ENCODE measurements around the gene GPS2. TPM values are rescaled to one million over a fixed set of nuclear protein-coding genes. Genes with fewer than 3 reads are reported as not detected.

The GPS2 gene
- total RNA-seq, 1 donor from 2014 or later, result 51.1 TPM

GRCh38 chr17:7307686-7308624 lies 7.2 kb downstream of the GPS2 start:
- no peak for DNase-seq (ENCODE audit: extremely low spot score in 2 of 2)
- H3K4me1 ChIP-seq, result peaks cover 50% of the 10 kb centered on the region
- H3K9me3 ChIP-seq, result no peaks in the 10 kb centered on the region
- peaks cover 3 to 36% of the 10 kb centered on the region in 2 donors for H3K36me3 ChIP-seq
- no peaks in the 10 kb centered on the region for H3K27me3 ChIP-seq
- TF ChIP-seq POLR2A (IDR thresholded peaks at IDR 0.05) (no peak), POLR2AphosphoS5 (IDR thresholded peaks at IDR 0.05; ENCODE audit: insufficient read depth in 1 of 2, low read depth in 1 of 2) (peak in 1 of 2 donors; percentile 47), CTCF (IDR thresholded peaks at IDR 0.05) (no peak)
- peak overlapping the region; percentile 74 to 83 for H3K4me3 ChIP-seq
- peak overlapping the region; percentile 94 for H3K27ac ChIP-seq
- intact Hi-C loops (cut with DNase I), result no loop called here

- TF ChIP-seq CTCF (IDR thresholded peaks at IDR 0.05) (no peak), POLR2A (IDR thresholded peaks at IDR 0.05) (peak in 1 of 2 donors; percentile 96), POLR2AphosphoS5 (IDR thresholded peaks at IDR 0.05; ENCODE audit: insufficient read depth in 1 of 2, low read depth in 1 of 2) (peak; percentile 94 to 98)
- Histone ChIP-seq H3K36me3 (peaks cover 3 to 27% of the 10 kb centered on the region in 2 donors), H3K27ac (peak within 1 kb of the TSS; percentile 94), H3K27me3 (no peaks in the 10 kb centered on the region), H3K4me3 (peak within 1 kb of the TSS; percentile 74 to 83), H3K9me3 (no peaks in the 10 kb centered on the region), H3K4me1 (peaks cover 48% of the 10 kb centered on the region)
- DNase-seq (ENCODE audit: extremely low spot score in 2 of 2), result peak; percentile 100
- intact Hi-C loops (cut with DNase I), result no loop called here
Observed at GRCh38 chr17:7306911-7307685, 8.1 kb downstream of the GPS2 start, which contains the start of gene EIF5A. EIF5A (plus strand) TSS chr17:7307628; CDS start chr17:7309636, 2,008 bp downstream.

- no peak for DNase-seq (ENCODE audit: extremely low spot score in 2 of 2)
- Histone ChIP-seq H3K4me3 (no peak overlapping the region), H3K4me1 (peaks cover 20% of the 10 kb centered on the region), H3K27me3 (no peaks in the 10 kb centered on the region), H3K27ac (no peak overlapping the region), H3K9me3 (no peaks in the 10 kb centered on the region), H3K36me3 (no peaks in the 10 kb centered on the region)
- no peak for TF ChIP-seq POLR2AphosphoS5 (IDR thresholded peaks at IDR 0.05; ENCODE audit: insufficient read depth in 1 of 2, low read depth in 1 of 2)
- intact Hi-C loops (cut with DNase I), result no loop called here
Observed at GRCh38 chr17:7304179-7304578, 11.0 kb downstream of the GPS2 start.

GRCh38 chr17:7296189-7296861 lies 18.8 kb downstream of the GPS2 start:
- DNase-seq (ENCODE audit: extremely low spot score in 2 of 2), result no peak
- peaks cover 45% of the 10 kb centered on the region for H3K4me1 ChIP-seq
- no peaks in the 10 kb centered on the region for H3K27me3 ChIP-seq
- H3K9me3 ChIP-seq, result no peaks in the 10 kb centered on the region
- peak overlapping the region in 1 of 2 donors; percentile 15 for H3K4me3 ChIP-seq
- no peaks in the 10 kb centered on the region for H3K36me3 ChIP-seq
- TF ChIP-seq POLR2A (IDR thresholded peaks at IDR 0.05) (no peak), CTCF (IDR thresholded peaks at IDR 0.05) (peak; percentile 85 to 92 (median 88)), POLR2AphosphoS5 (IDR thresholded peaks at IDR 0.05; ENCODE audit: insufficient read depth in 1 of 2, low read depth in 1 of 2) (peak; percentile 18 to 57)
- H3K27ac ChIP-seq, result peak overlapping the region; percentile 33
- intact Hi-C loops (cut with DNase I), result loop anchor here (2.0 kb wide), 1 partner anchor 16 kb away; the partner anchor contains the start of gene SLC2A4

Measured in vagina (tissue), 2 donors.